ENCODE results near the gene L3HYPDH. TPM values are rescaled to one million over a fixed set of nuclear protein-coding genes. Genes with fewer than 3 reads are reported as not detected.

The L3HYPDH gene
- total RNA-seq, 1 donor from 2014 or later = 19.5 TPM

- Histone ChIP-seq H3K27ac (no peak overlapping the region), H3K36me3 (no peaks in the 10 kb centered on the region), H3K4me3 (no peak overlapping the region), H3K9me3 (no peaks in the 10 kb centered on the region), H3K4me1 (peaks cover 10% of the 10 kb centered on the region), H3K27me3 (no peaks in the 10 kb centered on the region)
- no peak for DNase-seq
- TF ChIP-seq CTCF (IDR thresholded peaks at IDR 0.05) = no peak
- intact Hi-C loops (cut with DNase I) = no loop called here
- peak; percentile 33 for ATAC-seq
Observed at GRCh38 chr14:59427653-59428580, 56.3 kb downstream of the L3HYPDH start.

- Histone ChIP-seq H3K27me3 (no peaks in the 10 kb centered on the region), H3K9me3 (no peaks in the 10 kb centered on the region), H3K27ac (peak overlapping the region; percentile 25), H3K4me1 (peaks cover 10% of the 10 kb centered on the region), H3K36me3 (no peaks in the 10 kb centered on the region), H3K4me3 (no peak overlapping the region)
- ATAC-seq (peak; percentile 27), DNase-seq (no peak)
- no peak for TF ChIP-seq CTCF (IDR thresholded peaks at IDR 0.05)
- intact Hi-C loops (cut with DNase I) = no loop called here
Observed at GRCh38 chr14:59425322-59425935, 58.8 kb downstream of the L3HYPDH start.

- peak overlapping the region; percentile 25 for H3K27ac ChIP-seq
- DNase-seq = no peak
- intact Hi-C loops (cut with DNase I) = no loop called here
Observed at GRCh38 chr14:59424341-59425071, 59.7 kb downstream of the L3HYPDH start.

More at GRCh38 chr14:59424341-59425071, 59.7 kb downstream of the L3HYPDH start:
- Histone ChIP-seq H3K4me3 (no peak overlapping the region), H3K27me3 (no peaks in the 10 kb centered on the region), H3K4me1 (peaks cover 10% of the 10 kb centered on the region), H3K9me3 (no peaks in the 10 kb centered on the region), H3K36me3 (no peaks in the 10 kb centered on the region)
- no peak for TF ChIP-seq CTCF (IDR thresholded peaks at IDR 0.05)
- ATAC-seq = peak; percentile 16

Other genes with a start within 250 kb of the L3HYPDH start
- 2.1 TPM for gene GPR135, start 19.0 kb downstream of the L3HYPDH start, total RNA-seq
- gene JKAMP, start 109 bp upstream of the L3HYPDH start, total RNA-seq = 34.4 TPM
- not detected for gene CCDC175, start 92.4 kb upstream of the L3HYPDH start, total RNA-seq